Stimulated activated effector memory CD8-positive, alpha-beta T cell treated with anti-CD3 and anti-CD28 coated beads, Interleukin-12 subunit alpha, Interleukin-12 subunit beta, amount 100 ng/mL, for 72 hours (primary cell): ENCODE results near the gene SLC35E4.
"Not testable (repeated sequence)": the region's sequence is repeated elsewhere in the genome, so short reads cannot be mapped to it uniquely, and the experiment has no call there.

ENCODE experiments used
- ATAC-seq: fragments of 150-1000 bp; cut with Tn5 transposase; 2 replicates; pipeline ENCODE4 v1.10.0; 2021
- DNase-seq, 2 donors: peaks; one replicate each; pipeline ENCODE4 v3.0.0; 2021 to 2022; ENCODE audit warnings: low spot score in 2 of 2
- H3K27ac Mint-ChIP-seq: one replicate; pipeline ENCODE4 v1.8.0; 2022; ENCODE audit warnings: mild to moderate bottlenecking, mixed read lengths
- H3K36me3 Mint-ChIP-seq: one replicate; pipeline ENCODE4 v1.8.0; 2022; ENCODE audit warnings: mild to moderate bottlenecking, mixed read lengths
- H3K4me1 Mint-ChIP-seq: one replicate; pipeline ENCODE4 v1.8.0; 2022; ENCODE audit warnings: mixed read lengths
- H3K4me3 Mint-ChIP-seq: one replicate; pipeline ENCODE4 v1.8.0; 2022; ENCODE audit warnings: mild to moderate bottlenecking, mixed read lengths
- H3K9me3 Mint-ChIP-seq: one replicate; pipeline ENCODE4 v1.8.0; 2022; ENCODE audit warnings: mixed read lengths

Gene SLC35E4, protein sequence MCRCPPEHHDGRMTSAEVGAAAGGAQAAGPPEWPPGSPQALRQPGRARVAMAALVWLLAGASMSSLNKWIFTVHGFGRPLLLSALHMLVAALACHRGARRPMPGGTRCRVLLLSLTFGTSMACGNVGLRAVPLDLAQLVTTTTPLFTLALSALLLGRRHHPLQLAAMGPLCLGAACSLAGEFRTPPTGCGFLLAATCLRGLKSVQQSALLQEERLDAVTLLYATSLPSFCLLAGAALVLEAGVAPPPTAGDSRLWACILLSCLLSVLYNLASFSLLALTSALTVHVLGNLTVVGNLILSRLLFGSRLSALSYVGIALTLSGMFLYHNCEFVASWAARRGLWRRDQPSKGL

GRCh38 chr22:30635273-30636225 is at the start of gene SLC35E4:
Gene SLC35E4 (plus strand): TSS chr22:30635781. CDS start chr22:30636451, 670 bp downstream.
- H3K9me3 Mint-ChIP-seq: no peaks in the 10 kb centered on the region
- DNase-seq (peak; percentile 97 to 98), ATAC-seq (peak; percentile 81)
- peaks cover 5% of the 10 kb centered on the region for H3K36me3 Mint-ChIP-seq
- peak within 1 kb of the TSS; percentile 93 for H3K27ac Mint-ChIP-seq
- peaks cover 28% of the 10 kb centered on the region for H3K4me1 Mint-ChIP-seq
- peak within 1 kb of the TSS; percentile 80 for H3K4me3 Mint-ChIP-seq

DNA sequence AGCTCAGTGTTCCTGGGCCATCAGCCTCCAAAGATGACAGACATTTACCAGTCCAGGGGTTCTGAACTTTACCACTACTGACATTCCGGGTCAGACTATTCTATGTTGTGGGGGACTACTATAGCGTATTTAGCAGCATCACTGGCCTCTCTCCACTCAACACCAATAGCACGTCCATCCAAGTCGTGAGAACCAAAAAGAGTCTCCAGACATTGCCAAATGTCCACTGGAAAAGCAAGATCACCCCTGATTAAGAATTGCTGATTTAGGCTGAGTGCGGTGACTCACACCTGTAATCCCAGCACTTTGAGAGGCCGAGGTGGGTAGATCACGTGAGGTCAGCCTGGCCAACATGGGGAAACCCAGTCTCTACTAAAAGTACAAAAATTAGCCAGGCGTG is 49.2 kb upstream of the SLC35E4 start:
- peaks cover 83% of the 10 kb centered on the region for H3K36me3 Mint-ChIP-seq
- no peaks in the 10 kb centered on the region for H3K4me1 Mint-ChIP-seq
- H3K27ac Mint-ChIP-seq: no peak overlapping the region
- DNase-seq: no peak
- no peaks in the 10 kb centered on the region for H3K9me3 Mint-ChIP-seq
- no peak overlapping the region for H3K4me3 Mint-ChIP-seq
- no peak for ATAC-seq

GRCh38 chr22:30591191-30591587 is 44.4 kb upstream of the SLC35E4 start:
- Mint-ChIP-seq H3K27ac (no peak overlapping the region), H3K9me3 (no peaks in the 10 kb centered on the region), H3K4me1 (no peaks in the 10 kb centered on the region), H3K36me3 (peaks cover 38% of the 10 kb centered on the region), H3K4me3 (no peak overlapping the region)
- DNase-seq: no peak
- no peak for ATAC-seq

GRCh38 chr22:30591588-30592359 is 43.8 kb upstream of the SLC35E4 start, which contains the start of gene PES1:
Gene PES1 (minus strand): TSS chr22:30591910. CDS start chr22:30591833, 77 bp downstream.
- peak; percentile 80 to 94 for DNase-seq
- H3K27ac Mint-ChIP-seq: no peak within 1 kb of the TSS
- H3K36me3 Mint-ChIP-seq: peaks cover 32% of the 10 kb centered on the region
- peak; percentile 100 for ATAC-seq
- no peaks in the 10 kb centered on the region for H3K9me3 Mint-ChIP-seq
- no peak within 1 kb of the TSS for H3K4me3 Mint-ChIP-seq
- no peaks in the 10 kb centered on the region for H3K4me1 Mint-ChIP-seq

DNA sequence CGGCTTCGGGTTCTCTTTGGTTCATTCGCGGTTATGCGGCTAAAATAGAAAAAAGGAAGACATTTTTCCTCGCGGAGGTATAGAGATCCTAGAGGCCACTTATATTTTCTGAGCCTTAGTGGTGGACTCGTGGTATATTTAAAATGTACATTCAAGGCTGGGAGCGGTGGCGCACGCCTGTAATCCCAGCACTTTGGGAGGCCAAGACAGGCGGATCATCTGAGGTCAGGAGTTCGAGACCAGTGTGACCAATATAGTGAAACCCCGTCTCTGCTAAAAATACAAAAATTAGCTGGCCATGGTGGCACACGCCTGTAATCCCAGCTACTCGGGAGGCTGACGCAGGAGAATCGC is 43.2 kb upstream of the SLC35E4 start:
- not testable (repeated sequence) for DNase-seq, H3K4me3 Mint-ChIP-seq, ATAC-seq, H3K4me1 Mint-ChIP-seq, H3K27ac Mint-ChIP-seq, H3K9me3 Mint-ChIP-seq
- H3K36me3 Mint-ChIP-seq: peaks cover 26% of the 10 kb centered on the region

DNA sequence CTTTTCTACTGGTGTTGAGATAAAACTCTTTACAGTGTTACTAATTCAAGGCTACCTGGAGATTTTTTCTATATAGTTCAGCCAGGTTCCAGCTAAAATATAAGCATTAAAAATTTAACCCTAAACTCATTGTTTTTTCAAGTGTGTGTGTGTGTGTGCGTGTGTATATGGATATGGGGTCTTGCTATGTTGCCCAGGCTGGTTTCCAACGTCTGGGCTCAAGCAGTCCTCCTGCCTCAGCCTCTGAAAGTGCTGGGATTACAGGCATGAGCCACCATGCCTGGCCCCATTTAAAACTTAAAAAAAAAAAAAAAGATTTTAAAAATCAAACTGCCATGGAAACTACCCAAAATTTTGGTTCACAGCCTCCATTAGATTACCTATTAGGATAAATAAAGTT is 39.4 kb upstream of the SLC35E4 start:
- DNase-seq (no peak), ATAC-seq (no peak)
- no peak overlapping the region for H3K4me3 Mint-ChIP-seq
- no peaks in the 10 kb centered on the region for H3K36me3 Mint-ChIP-seq
- no peaks in the 10 kb centered on the region for H3K9me3 Mint-ChIP-seq
- no peaks in the 10 kb centered on the region for H3K4me1 Mint-ChIP-seq
- no peak overlapping the region for H3K27ac Mint-ChIP-seq

DNA sequence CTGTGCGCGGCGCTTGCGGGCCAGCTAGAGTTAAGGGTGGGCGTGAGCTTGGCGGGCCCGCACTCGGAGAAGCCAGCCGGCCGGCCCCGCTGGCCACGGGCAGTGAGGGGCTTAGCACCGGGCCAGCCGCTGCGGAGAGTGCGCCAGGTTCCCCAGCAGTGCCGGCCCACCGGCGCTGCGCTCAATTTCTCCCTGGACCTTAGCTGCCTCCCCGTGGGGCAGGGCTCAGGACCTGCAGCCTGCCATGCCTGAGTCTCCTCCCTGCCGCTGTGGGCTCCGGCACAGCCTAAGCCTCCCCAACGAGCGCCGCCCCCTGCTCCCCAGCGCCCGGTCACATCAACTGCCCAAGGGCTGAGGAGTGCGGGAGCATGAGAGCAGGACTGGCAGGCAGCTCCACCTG is 38.7 kb upstream of the SLC35E4 start:
- Mint-ChIP-seq H3K4me3 (no peak overlapping the region), H3K36me3 (no peaks in the 10 kb centered on the region), H3K4me1 (no peaks in the 10 kb centered on the region), H3K9me3 (no peaks in the 10 kb centered on the region), H3K27ac (no peak overlapping the region)
- ATAC-seq (no peak), DNase-seq (no peak)

GRCh38 chr22:30598986-30599385 is 36.6 kb upstream of the SLC35E4 start:
- no peaks in the 10 kb centered on the region for H3K4me1 Mint-ChIP-seq
- no peak overlapping the region for H3K4me3 Mint-ChIP-seq
- no peak overlapping the region for H3K27ac Mint-ChIP-seq
- ATAC-seq (no peak), DNase-seq (no peak)
- no peaks in the 10 kb centered on the region for H3K9me3 Mint-ChIP-seq
- no peaks in the 10 kb centered on the region for H3K36me3 Mint-ChIP-seq

DNA sequence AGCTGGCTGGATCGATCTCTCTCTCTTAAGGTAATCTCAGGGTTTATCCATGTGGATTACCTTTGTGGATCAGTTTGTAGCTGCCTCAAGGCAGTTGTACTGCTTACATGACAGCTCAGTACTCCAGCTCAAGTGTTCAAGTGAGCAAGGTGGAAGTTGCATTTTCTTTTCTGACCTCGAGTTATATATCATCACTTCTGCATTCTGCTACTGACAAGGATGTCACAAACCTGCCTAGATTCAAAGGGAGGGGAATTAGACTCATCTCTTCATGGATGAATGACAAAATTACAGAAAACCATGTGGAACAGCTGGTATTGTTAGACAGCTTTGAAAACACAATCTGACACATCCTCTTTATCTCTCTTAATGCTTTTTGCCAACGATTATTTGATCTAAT is 34.7 kb upstream of the SLC35E4 start:
- DNase-seq (no peak), ATAC-seq (no peak)
- H3K36me3 Mint-ChIP-seq: no peaks in the 10 kb centered on the region
- H3K9me3 Mint-ChIP-seq: no peaks in the 10 kb centered on the region
- H3K4me1 Mint-ChIP-seq: peaks cover 5% of the 10 kb centered on the region
- no peak overlapping the region for H3K4me3 Mint-ChIP-seq
- no peak overlapping the region for H3K27ac Mint-ChIP-seq

- H3K9me3 Mint-ChIP-seq: no peaks in the 10 kb centered on the region
- no peak overlapping the region for H3K27ac Mint-ChIP-seq
- no peak overlapping the region for H3K4me3 Mint-ChIP-seq
- ATAC-seq: no peak
- H3K36me3 Mint-ChIP-seq: no peaks in the 10 kb centered on the region
- DNase-seq: no peak
- peaks cover 6% of the 10 kb centered on the region for H3K4me1 Mint-ChIP-seq
Measured at GRCh38 chr22:30601464-30601863, 34.1 kb upstream of the SLC35E4 start.

DNA sequence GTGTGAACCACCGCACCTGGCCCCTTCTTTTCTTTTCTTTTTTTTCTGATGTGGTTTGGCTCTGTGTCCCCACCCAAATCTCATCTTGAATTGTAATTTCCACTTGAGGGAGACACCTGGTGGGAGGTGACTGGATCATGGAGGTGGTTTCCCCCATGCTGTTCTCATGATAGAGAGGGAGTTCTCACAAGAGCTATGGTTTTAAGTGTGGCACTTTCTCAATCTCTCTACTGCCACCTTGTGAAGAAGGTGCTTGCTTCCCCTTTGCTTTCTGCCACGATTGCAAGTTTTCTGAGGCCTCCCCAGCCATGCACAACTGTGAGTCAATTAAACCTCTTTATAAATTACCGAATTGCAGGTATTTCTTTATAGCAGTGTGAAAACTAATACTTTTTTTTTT is 33.5 kb upstream of the SLC35E4 start:
- no peaks in the 10 kb centered on the region for H3K9me3 Mint-ChIP-seq
- no peak overlapping the region for H3K27ac Mint-ChIP-seq
- H3K36me3 Mint-ChIP-seq: peaks cover 1% of the 10 kb centered on the region
- DNase-seq (no peak), ATAC-seq (no peak)
- no peak overlapping the region for H3K4me3 Mint-ChIP-seq
- peaks cover 12% of the 10 kb centered on the region for H3K4me1 Mint-ChIP-seq

DNA sequence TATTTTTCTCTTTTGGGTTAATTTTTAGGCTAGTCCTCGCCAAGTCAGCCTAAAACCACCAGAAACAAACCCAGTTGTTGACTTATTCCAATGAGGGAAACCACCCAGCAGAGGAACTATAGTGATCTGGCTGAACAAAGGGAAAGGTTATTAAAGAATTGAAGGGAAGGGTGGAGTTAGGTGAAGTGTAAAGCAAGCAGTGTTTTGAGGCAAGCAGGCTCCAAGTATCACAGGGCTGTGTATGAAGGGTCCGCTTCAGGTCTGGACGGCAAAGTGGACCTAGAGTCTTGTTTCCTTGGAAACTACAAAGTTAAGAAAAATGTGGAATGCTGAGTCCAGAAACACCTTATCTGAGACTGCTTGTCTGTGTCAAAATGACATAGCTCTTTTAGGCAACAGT is 31.8 kb upstream of the SLC35E4 start:
- no peak overlapping the region for H3K27ac Mint-ChIP-seq
- H3K4me3 Mint-ChIP-seq: no peak overlapping the region
- peaks cover 5% of the 10 kb centered on the region for H3K36me3 Mint-ChIP-seq
- H3K4me1 Mint-ChIP-seq: peaks cover 18% of the 10 kb centered on the region
- ATAC-seq: no peak
- no peak for DNase-seq
- no peaks in the 10 kb centered on the region for H3K9me3 Mint-ChIP-seq

DNA sequence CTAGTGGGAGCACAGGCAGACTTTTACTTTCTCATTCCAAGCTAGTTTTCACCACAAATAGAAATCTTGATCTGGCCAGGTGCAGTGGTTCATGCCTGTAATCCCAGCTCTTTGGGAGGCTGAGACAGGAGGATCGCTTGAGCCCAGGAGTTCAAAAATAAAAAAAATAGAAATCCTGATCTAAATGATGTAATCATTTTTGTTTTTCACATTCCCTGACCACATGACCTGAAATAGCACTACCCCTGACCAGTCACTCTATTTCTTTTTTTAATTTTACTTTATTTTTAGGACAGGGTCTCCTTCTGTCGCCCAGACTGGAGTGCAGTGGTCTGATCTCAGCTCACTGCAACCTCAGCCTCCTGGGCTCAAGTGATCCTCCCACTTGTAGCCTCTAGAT is 30.9 kb upstream of the SLC35E4 start:
- DNase-seq (no peak), ATAC-seq (no peak)
- Mint-ChIP-seq H3K4me1 (peaks cover 27% of the 10 kb centered on the region), H3K9me3 (no peaks in the 10 kb centered on the region), H3K36me3 (peaks cover 11% of the 10 kb centered on the region), H3K4me3 (no peak overlapping the region), H3K27ac (no peak overlapping the region)

DNA sequence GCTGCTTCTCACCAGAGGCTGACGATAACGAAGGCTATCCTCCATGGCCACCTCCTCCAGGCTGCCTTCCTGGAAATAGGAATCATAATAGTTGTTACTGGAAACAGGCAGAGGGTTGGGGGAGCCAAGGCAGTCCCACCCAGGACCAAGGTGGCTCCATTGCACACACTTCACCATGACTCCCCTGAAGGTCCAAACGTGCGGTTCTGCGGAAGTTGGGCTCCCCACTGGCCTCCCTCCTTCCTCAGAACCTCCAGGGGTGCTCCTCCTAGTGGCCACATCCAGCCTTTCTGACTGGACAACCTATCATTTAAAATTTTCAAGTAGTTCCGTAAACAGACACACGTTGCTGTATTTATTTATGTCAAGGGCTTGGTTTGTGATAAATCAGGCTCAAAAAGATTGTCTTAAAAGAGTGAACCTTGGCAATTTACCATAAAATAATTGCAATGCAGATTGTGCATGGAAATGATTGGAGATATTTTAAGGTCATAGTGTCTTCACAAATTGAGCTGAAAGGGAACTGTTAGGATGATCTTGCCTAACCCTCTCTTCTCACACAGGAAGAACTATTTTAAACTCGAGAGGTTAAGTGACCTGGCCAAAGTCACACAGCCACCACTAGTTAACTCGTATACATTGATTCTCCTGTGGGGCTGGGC is 30.0 kb upstream of the SLC35E4 start:
- ATAC-seq (peak; percentile 51), DNase-seq (peak in 1 of 2 donors; percentile 61)
- Mint-ChIP-seq H3K4me3 (peak overlapping the region; percentile 76), H3K36me3 (peaks cover 11% of the 10 kb centered on the region), H3K27ac (no peak overlapping the region), H3K9me3 (no peaks in the 10 kb centered on the region), H3K4me1 (peaks cover 27% of the 10 kb centered on the region)
